HEK293 (cell line): ENCODE measurements around the gene SYNGR4.

Source experiments
- BCL11B ChIP-seq: fragments of 450-650 bp; formaldehyde crosslinking; IDR thresholded peaks from 2 replicates; pipeline ENCODE4 v1.5.1; 2016; ENCODE audit warnings: low read depth, missing biosample characterization, missing genetic modification characterization
- KLF7 ChIP-seq: fragments of 450-650 bp; formaldehyde crosslinking; IDR thresholded peaks from 2 replicates; pipeline ENCODE4 v1.5.1; 2016; ENCODE audit warnings: missing biosample characterization, missing genetic modification characterization, borderline replicate concordance
- OVOL3 ChIP-seq: fragments of 450-650 bp; formaldehyde crosslinking; IDR thresholded peaks from 2 replicates; pipeline ENCODE4 v1.5.1; 2016; ENCODE audit warnings: missing biosample characterization, missing genetic modification characterization
- PRDM6 ChIP-seq: fragments of 450-650 bp; formaldehyde crosslinking; IDR thresholded peaks from 2 replicates; pipeline ENCODE4 v1.5.1; 2017; ENCODE audit warnings: missing biosample characterization, missing genetic modification characterization
- REST ChIP-seq: fragments of 450-650 bp; formaldehyde crosslinking; IDR thresholded peaks from 2 replicates; pipeline ENCODE4 v1.5.1; 2016; ENCODE audit warnings: missing biosample characterization, missing genetic modification characterization
- SCRT2 ChIP-seq: fragments of 450-650 bp; formaldehyde crosslinking; IDR thresholded peaks from 2 replicates; pipeline ENCODE4 v1.5.1; 2016; ENCODE audit warnings: missing biosample characterization, missing genetic modification characterization
- TRIM28 ChIP-seq: IDR thresholded peaks from 2 replicates; pipeline ENCODE4 v1.6.1; 2011; ENCODE audit warnings: low read length, control low read depth, borderline replicate concordance
- TSHZ1 ChIP-seq: fragments of 450-650 bp; formaldehyde crosslinking; IDR thresholded peaks from 2 replicates; pipeline ENCODE4 v1.5.1; 2016; ENCODE audit warnings: missing biosample characterization, missing genetic modification characterization, borderline replicate concordance
- ZNF133 ChIP-seq: fragments of 450-650 bp; formaldehyde crosslinking; IDR thresholded peaks from 2 replicates; pipeline ENCODE4 v1.5.1; 2016; ENCODE audit warnings: missing biosample characterization, missing genetic modification characterization
- ZNF148 ChIP-seq: fragments of 450-650 bp; formaldehyde crosslinking; IDR thresholded peaks from 2 replicates; pipeline ENCODE4 v1.5.0; 2017; ENCODE audit warnings: missing biosample characterization, missing genetic modification characterization, borderline replicate concordance
- ZNF157 ChIP-seq: fragments of 450-650 bp; formaldehyde crosslinking; IDR thresholded peaks from 2 replicates; pipeline ENCODE4 v1.5.1; 2016; ENCODE audit warnings: missing biosample characterization, missing genetic modification characterization
- ZNF18 ChIP-seq: fragments of 450-650 bp; formaldehyde crosslinking; IDR thresholded peaks from 2 replicates; pipeline ENCODE4 v1.5.1; 2016; ENCODE audit warnings: missing biosample characterization, missing genetic modification characterization
- ZNF19 ChIP-seq: fragments of 450-650 bp; formaldehyde crosslinking; IDR thresholded peaks from 2 replicates; pipeline ENCODE4; 2016; ENCODE audit warnings: missing biosample characterization, missing genetic modification characterization, low read depth
- ZNF223 ChIP-seq: fragments of 450-650 bp; formaldehyde crosslinking; IDR thresholded peaks from 2 replicates; pipeline ENCODE4 v1.5.1; 2016; ENCODE audit warnings: missing biosample characterization, missing genetic modification characterization
- ZNF23 ChIP-seq: fragments of 450-650 bp; formaldehyde crosslinking; IDR thresholded peaks from 2 replicates; pipeline ENCODE4 v1.5.1; 2016; ENCODE audit warnings: missing biosample characterization, missing genetic modification characterization, borderline replicate concordance
- ZNF394 ChIP-seq: fragments of 450-650 bp; formaldehyde crosslinking; IDR thresholded peaks from 2 replicates; pipeline ENCODE4 v1.5.1; 2016; ENCODE audit warnings: missing biosample characterization, missing genetic modification characterization, mild to moderate bottlenecking, moderate library complexity, borderline replicate concordance
- ZNF449 ChIP-seq: fragments of 450-650 bp; formaldehyde crosslinking; IDR thresholded peaks from 2 replicates; pipeline ENCODE4 v1.5.1; 2017; ENCODE audit warnings: missing biosample characterization, mild to moderate bottlenecking, missing genetic modification characterization, moderate library complexity
- ZNF623 ChIP-seq: fragments of 450-650 bp; formaldehyde crosslinking; IDR thresholded peaks from 2 replicates; pipeline ENCODE4 v1.5.1; 2016; ENCODE audit warnings: missing biosample characterization, missing genetic modification characterization
- ZNF704 ChIP-seq: fragments of 450-650 bp; formaldehyde crosslinking; IDR thresholded peaks from 2 replicates; pipeline ENCODE4 v1.5.1; 2016; ENCODE audit warnings: missing biosample characterization, missing genetic modification characterization
- ZNF777 ChIP-seq: fragments of 450-650 bp; formaldehyde crosslinking; IDR thresholded peaks from 2 replicates; pipeline ENCODE4 v1.5.1; 2017; ENCODE audit warnings: missing biosample characterization, missing genetic modification characterization, borderline replicate concordance
- ZNF843 ChIP-seq: fragments of 450-650 bp; formaldehyde crosslinking; IDR thresholded peaks from 2 replicates; pipeline ENCODE4 v1.5.1; 2016; ENCODE audit warnings: missing biosample characterization, missing genetic modification characterization

SYNGR4 gene

GRCh38 chr19:48391100-48392005 lies 27.2 kb downstream of the SYNGR4 start, which contains the start of gene KDELR1 (continued):
- no peak for TF ChIP-seq ZNF133 (tag by site-specific recombination)
- TF ChIP-seq ZNF157 = no peak
- no peak for TF ChIP-seq BCL11B
- no peak for TF ChIP-seq TSHZ1 (tag by site-specific recombination)
- TF ChIP-seq ZNF777 (tag by site-specific recombination) = no peak
- no peak for TF ChIP-seq TRIM28
- TF ChIP-seq ZNF704 (tag by site-specific recombination) = no peak
- TF ChIP-seq ZNF223 (tag by site-specific recombination) = no peak
- TF ChIP-seq ZNF449 (tag by site-specific recombination) = no peak
- TF ChIP-seq ZNF18 (tag by site-specific recombination) = no peak
- no peak for TF ChIP-seq SCRT2
- no peak for TF ChIP-seq REST (tag by site-specific recombination)
- TF ChIP-seq KLF7 (tag by site-specific recombination) = no peak
- no peak for TF ChIP-seq ZNF394 (tag by site-specific recombination)
- TF ChIP-seq ZNF843 (tag by site-specific recombination) = 0 out of 2 replicates have a peak, but pooled peaks have one; percentile 14
- TF ChIP-seq ZNF623 = 0 out of 2 replicates have a peak, but pooled peaks have one; percentile 21
- TF ChIP-seq ZNF19 (tag by site-specific recombination) = no peak
- TF ChIP-seq PRDM6 = no peak
- no peak for TF ChIP-seq ZNF23 (tag by site-specific recombination)
- TF ChIP-seq ZNF148 (tag by site-specific recombination) = no peak
- TF ChIP-seq OVOL3 = no peak
